K562 (cell line): ENCODE measurements around the gene TRIO. TPM values are rescaled to one million over a fixed set of nuclear protein-coding genes. Genes with fewer than 3 reads are reported as not detected.

Experiments
- ATAC-seq: fragments of 200-7000 bp; cut with Tn5 transposase; 3 replicates; pipeline ENCODE4 v1.9.1; 2020; ENCODE audit warnings: moderate library complexity
- BruUV-seq: library from RNA; stranded (reverse); fragments of 400-500 nt; replicated peaks from 2 replicates; lab custom pipeline; 2021; lab: Mats Ljungman, UMichigan
- CTCF ChIA-PET: fragments of 300-600 bp; formaldehyde crosslinking; extraction: SDS; loops from one replicate; lab custom pipeline; 2021; ENCODE audit warnings: low intra/inter-chr PET ratio; lab: Yijun Ruan, JAX
- POLR2A ChIA-PET: fragments of 300-600, 350-650 bp; sonication (Branson Sonifier 250); formaldehyde crosslinking; extraction: SDS; loops from one replicate; lab custom pipeline; 2021; ENCODE audit warnings: antibody characterized with exemption, inconsistent platforms; lab: Yijun Ruan, JAX
- DNase-seq, 4 experiments: peaks; one replicate each; pipeline versions ENCODE4 v3.0.0 to v3.0.0-alpha.2; 2011 to 2018; ENCODE audit warnings: low spot score in 3 of 4, mixed read lengths in 3 of 4; ENCODE audit errors: extremely low read depth in 1 of 4
- FAIRE-seq: peaks from 2 replicates; lab custom pipeline; 2011; peaks lifted over from hg19 to GRCh38; lab: Jason Lieb, UNC
- H2AFZ ChIP-seq: 2 replicates; pipeline ENCODE4 v1.6.0; 2011; ENCODE audit warnings: low read depth, low read length, control low read depth, inconsistent platforms
- H3K27ac ChIP-seq: fragments of 200-600 bp; 3 replicates; pipeline ENCODE4 v1.8.0; 2011; ENCODE audit warnings: low read depth, mild to moderate bottlenecking, control low read depth, inconsistent platforms, low read length, moderate library complexity, mixed read lengths; ENCODE audit errors: extremely low read depth
- H3K27me3 ChIP-seq, 2 experiments: fragments of 300-600 bp in 1 of 2; 2 replicates in 1 of 2; 3 replicates in 1 of 2; pipeline versions ENCODE4 v1.6.0 to v1.8.0; 2011; ENCODE audit warnings: inconsistent platforms in 2 of 2, low read length in 2 of 2, mild to moderate bottlenecking in 1 of 2, mixed read lengths in 1 of 2, moderate library complexity in 1 of 2; ENCODE audit not compliant: control insufficient read depth in 2 of 2, insufficient read depth in 2 of 2
- H3K36me3 ChIP-seq: fragments of 300-600 bp; 3 replicates; pipeline ENCODE4 v1.8.0; 2011; ENCODE audit warnings: mild to moderate bottlenecking, low read length, inconsistent platforms; ENCODE audit not compliant: control insufficient read depth, insufficient read depth
- H3K4me1 ChIP-seq, 2 experiments: fragments of 200-600 bp in 1 of 2; replicated peaks in 1 of 2; 2 replicates in 1 of 2; 3 replicates in 1 of 2; pipeline versions ENCODE4 v1.5.1 to v1.8.0; 2011; ENCODE audit warnings: inconsistent platforms in 2 of 2, low read length in 2 of 2, mild to moderate bottlenecking in 1 of 2, mixed read lengths in 1 of 2, moderate library complexity in 1 of 2; ENCODE audit not compliant: control insufficient read depth in 2 of 2, insufficient read depth in 2 of 2
- H3K4me2 ChIP-seq: 2 replicates; pipeline ENCODE4 v1.6.1; 2011; ENCODE audit warnings: low read length, control low read depth, inconsistent platforms, mixed read lengths; ENCODE audit not compliant: insufficient read depth
- H3K4me3 ChIP-seq: fragments of 200-600 bp; sonication (generic), shearing (Covaris generic); 2 replicates; pipeline ENCODE4 v1.5.1; 2016; ENCODE audit warnings: control low read depth, inconsistent platforms
- H3K79me2 ChIP-seq: fragments of 200-600 bp; 3 replicates; pipeline ENCODE4 v1.8.0; 2011; ENCODE audit warnings: low read length, inconsistent platforms; ENCODE audit not compliant: control insufficient read depth, insufficient read depth
- H3K9ac ChIP-seq, 2 experiments: 2 replicates each; pipeline versions ENCODE4 v1.6.0 to v1.6.1; 2011; ENCODE audit warnings: low read depth in 2 of 2, low read length in 2 of 2, control low read depth in 1 of 2, inconsistent platforms in 1 of 2, mild to moderate bottlenecking in 1 of 2, mixed read lengths in 1 of 2; ENCODE audit not compliant: insufficient read depth in 1 of 2
- H3K9me1 ChIP-seq: one replicate; pipeline ENCODE4 v1.6.0; 2011; ENCODE audit warnings: inconsistent platforms, mild to moderate bottlenecking, low read length, moderate library complexity; ENCODE audit not compliant: control insufficient read depth, insufficient read depth
- H3K9me3 ChIP-seq: replicated peaks from 2 replicates; pipeline ENCODE4 v1.5.1; 2011; ENCODE audit warnings: low read depth, low read length, inconsistent platforms; ENCODE audit not compliant: control insufficient read depth, insufficient read depth
- H4K20me1 ChIP-seq: replicated peaks from 2 replicates; pipeline ENCODE4 v1.6.1; 2011; ENCODE audit warnings: low read length, inconsistent platforms, mixed read lengths; ENCODE audit not compliant: control insufficient read depth, insufficient read depth
- CBFA2T2 ChIP-seq: fragments of 450-650 bp; conservative IDR thresholded peaks from 2 replicates; pipeline ENCODE4 v1.6.1; 2017; ENCODE audit warnings: mild to moderate bottlenecking
- CBX3 ChIP-seq, 2 experiments: IDR thresholded peaks; 1 replicate in 1 of 2; 2 replicates in 1 of 2; pipeline ENCODE4 v1.6.1; 2012; ENCODE audit warnings: inconsistent platforms in 2 of 2, low read length in 2 of 2, borderline replicate concordance in 1 of 2, control low read depth in 1 of 2
- CREB1 ChIP-seq, 2 experiments: sonication (generic) in 1 of 2; formaldehyde crosslinking in 1 of 2; IDR thresholded peaks; 2 replicates each; pipeline versions ENCODE4 v1.6.1 to v1.8.0; 2012 to 2022; ENCODE audit warnings: inconsistent platforms in 1 of 2, mild to moderate bottlenecking in 1 of 2, missing genetic modification reagents in 1 of 2, moderate library complexity in 1 of 2
- GTF2E2 ChIP-seq: fragments of 200-800 bp; sonication (Bioruptor generic); IDR thresholded peaks from 2 replicates; pipeline ENCODE4 v1.6.1; 2016; ENCODE audit warnings: missing genetic modification characterization, missing compliant biosample characterization
- NCOR1 ChIP-seq: fragments of 450-650 bp; IDR thresholded peaks from 2 replicates; pipeline ENCODE4 v1.6.1; 2016; ENCODE audit warnings: mild to moderate bottlenecking, moderate library complexity
- POLR2A ChIP-seq: fragments of 450-650 bp; conservative IDR thresholded peaks from 2 replicates; pipeline ENCODE4 v1.6.1; 2016
- RAD51 ChIP-seq: fragments of 450-650 bp; IDR thresholded peaks from 2 replicates; pipeline ENCODE4 v1.7.1; 2016; ENCODE audit warnings: low read depth, mild to moderate bottlenecking, borderline replicate concordance
- SETDB1 ChIP-seq: IDR thresholded peaks from one replicate; pipeline ENCODE4 v1.6.1; 2012; ENCODE audit warnings: low read length, control low read depth, inconsistent platforms
- TFE3 ChIP-seq: fragments of 450-650 bp; formaldehyde crosslinking; IDR thresholded peaks from 2 replicates; pipeline ENCODE4 v1.4.0; 2020; ENCODE audit warnings: mild to moderate bottlenecking, mixed read lengths
- TOE1 ChIP-seq, 2 experiments: fragments of 450-650 bp in 1 of 2; sonication (generic) in 1 of 2; formaldehyde crosslinking in 1 of 2; IDR thresholded peaks; 2 replicates each; pipeline versions ENCODE4 v1.7.1 to v1.8.0; 2016 to 2022; ENCODE audit warnings: borderline replicate concordance in 2 of 2, mild to moderate bottlenecking in 2 of 2, antibody characterized with exemption in 1 of 2, inconsistent platforms in 1 of 2, low read depth in 1 of 2, missing genetic modification reagents in 1 of 2, moderate library complexity in 1 of 2
- ZBTB1 ChIP-seq: sonication (generic); formaldehyde crosslinking; IDR thresholded peaks from 2 replicates; pipeline ENCODE4 v1.8.1; 2023; ENCODE audit warnings: missing genetic modification reagents, low read depth, mild to moderate bottlenecking, borderline replicate concordance
- ZNF133 ChIP-seq: fragments of 250-450 bp; sonication (Bioruptor Pico); IDR thresholded peaks from 2 replicates; pipeline ENCODE4 v1.4.0; 2020; ENCODE audit warnings: mild to moderate bottlenecking
- whole genome bisulfite sequencing: fragments of 100-300 bp; shearing (Covaris generic); methylation state at CpG from one replicate; pipeline ENCODE4 v1.1.6; 2016; ENCODE audit warnings: low coverage, mixed read lengths; ENCODE audit not compliant: insufficient coverage; ENCODE audit errors: missing lambda C conversion rate; 5-methylcytosine and 5-hydroxymethylcytosine counted together
- in situ Hi-C: fragments of 300-500 bp; cut with MboI; formaldehyde crosslinking; loops from 4 replicates; pipeline ENCODE4 v1.15.0; 2018; ENCODE audit warnings: inconsistent platforms, mixed read lengths
- intact Hi-C: fragments of 100-400 bp; cut with micrococcal nuclease; formaldehyde crosslinking; loops from 2 replicates; pipeline ENCODE4 v1.14.2; 2022
- polyA plus RNA-seq, 8 experiments: library from polyadenylated mRNA; depleted of rRNA in 4 of 8; stranded (reverse) in 5 of 8; unstranded in 3 of 8; fragments of >200 nt; fragmentation: Nextera tagmentation in 2 of 8; fragmentation: Illumina TruSeq in 1 of 8; extraction: Ambion mirVana in 2 of 8; extraction: Trizol in 1 of 8; gene quantifications; 2 replicates each; pipeline versions ENCODE4 v1.2.1 to v1.2.3, GENCODE V29; 2011 to 2014; ENCODE audit warnings: inconsistent platforms in 1 of 8, missing spikeins in 1 of 8
- total RNA-seq, 7 experiments: library from RNA; depleted of rRNA in 6 of 7; stranded (reverse); fragments of >200 nt in 6 of 7; fragmentation: Illumina TruSeq in 2 of 7; extraction: Trizol in 2 of 7; gene quantifications; 2 replicates each; pipeline versions ENCODE4 v1.2.1 to v1.2.3, GENCODE V29; 2011 to 2021; ENCODE audit warnings: low replicate concordance in 1 of 7
- TF ChIP-seq, protein P1 (sequence below): fragments of 250-450 bp; sonication (Bioruptor Pico); IDR thresholded peaks from 2 replicates; pipeline ENCODE4 v1.8.0; 2021; ENCODE audit warnings: mild to moderate bottlenecking, moderate library complexity
- TF ChIP-seq, protein P2 (sequence below): sonication (generic); formaldehyde crosslinking; IDR thresholded peaks from 2 replicates; pipeline ENCODE4 v1.9.0; 2022; ENCODE audit warnings: mild to moderate bottlenecking, missing genetic modification reagents
- TF ChIP-seq, protein P3 (sequence below): sonication (generic); formaldehyde crosslinking; IDR thresholded peaks from 2 replicates; pipeline ENCODE4 v1.5.0; 2020; ENCODE audit warnings: missing genetic modification reagents

Gene TRIO
- total and polyA plus RNA-seq, 9 of the 15 experiments (the other 6 are each of a cell fraction or from before 2014, with no cell fraction given), result 0.24 to 5.0 (median 1.1) TPM

DNA sequence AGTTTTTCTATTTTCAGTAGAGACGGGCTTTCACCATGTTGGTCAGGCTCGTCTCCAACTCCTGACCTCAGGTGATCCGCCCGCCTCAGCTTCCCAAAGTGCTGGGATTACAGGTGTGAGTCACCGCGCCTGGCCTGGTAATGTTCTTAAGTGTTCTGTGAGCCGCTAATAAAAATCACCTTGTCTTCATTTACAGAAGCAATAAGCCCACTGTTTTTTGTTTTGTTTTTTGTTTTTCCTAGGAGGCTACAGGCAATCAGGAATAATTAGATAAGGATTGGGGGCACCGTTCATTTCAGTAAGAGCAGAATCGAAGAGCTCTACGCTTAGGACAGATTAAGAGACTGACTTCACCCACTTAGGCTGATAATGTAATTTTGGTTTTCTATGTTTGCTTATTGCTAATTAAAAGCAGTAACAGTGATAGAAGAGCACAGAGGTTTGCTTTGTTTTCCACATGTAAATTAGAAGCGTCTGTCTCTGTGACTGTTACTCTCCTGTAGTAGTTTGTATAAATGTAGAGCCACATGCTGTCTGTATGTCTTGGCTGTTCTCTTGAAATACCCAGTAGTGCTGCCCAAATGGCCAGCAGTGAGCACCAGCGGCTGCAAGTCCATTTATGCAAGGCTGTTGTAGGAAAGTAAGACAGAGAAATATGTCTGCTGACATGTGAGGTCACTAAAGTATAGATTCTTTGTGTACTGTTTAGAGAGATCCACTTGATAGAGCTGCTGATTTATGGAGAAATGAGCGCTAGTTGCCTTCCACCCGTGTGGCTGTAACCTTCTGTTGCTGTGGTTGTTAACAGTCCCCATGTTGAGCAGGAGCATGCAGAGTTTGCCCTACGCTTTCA is 30.5 kb downstream of the TRIO start (continued):
- TF ChIP-seq CBX3 (IDR thresholded peaks at IDR 0.05; ENCODE audit: borderline replicate concordance in 1 of 2, low read length in 2 of 2), result no peak
- no peak for TF ChIP-seq ZNF133 (CRISPR knock-in tag)
- TF ChIP-seq, protein P1, sequence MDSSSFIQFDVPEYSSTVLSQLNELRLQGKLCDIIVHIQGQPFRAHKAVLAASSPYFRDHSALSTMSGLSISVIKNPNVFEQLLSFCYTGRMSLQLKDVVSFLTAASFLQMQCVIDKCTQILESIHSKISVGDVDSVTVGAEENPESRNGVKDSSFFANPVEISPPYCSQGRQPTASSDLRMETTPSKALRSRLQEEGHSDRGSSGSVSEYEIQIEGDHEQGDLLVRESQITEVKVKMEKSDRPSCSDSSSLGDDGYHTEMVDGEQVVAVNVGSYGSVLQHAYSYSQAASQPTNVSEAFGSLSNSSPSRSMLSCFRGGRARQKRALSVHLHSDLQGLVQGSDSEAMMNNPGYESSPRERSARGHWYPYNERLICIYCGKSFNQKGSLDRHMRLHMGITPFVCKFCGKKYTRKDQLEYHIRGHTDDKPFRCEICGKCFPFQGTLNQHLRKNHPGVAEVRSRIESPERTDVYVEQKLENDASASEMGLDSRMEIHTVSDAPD, result no peak
- no peak for TF ChIP-seq GTF2E2 (tag)
- no peak for TF ChIP-seq ZBTB1 (CRISPR knock-in tag)
- no peak for TF ChIP-seq SETDB1
- TF ChIP-seq, all 486 proteins: peak for 0

- Histone ChIP-seq H3K27me3 (peaks cover 18 to 31% of the 10 kb centered on the region in 2 experiments; a peak in 4 of 5 replicates), H3K36me3 (no peaks in the 10 kb centered on the region), H3K9me3 (no peaks in the 10 kb centered on the region), H3K4me2 (no peak overlapping the region), H3K27ac (no peak overlapping the region), H3K79me2 (no peaks in the 10 kb centered on the region), H4K20me1 (no peaks in the 10 kb centered on the region), H3K9ac (no peak overlapping the region), H3K4me1 (peaks cover 0 to 4% of the 10 kb centered on the region in 2 experiments; a peak in 1 of 5 replicates), H3K9me1 (no peaks in the 10 kb centered on the region), H3K4me3 (no peak overlapping the region), H2AFZ (no peak overlapping the region)
- intact Hi-C loops, result no loop called here
- under 1% methylated on average over 8 of the region's 8 CpGs for WGBS
- ChIA-PET CTCF (no interaction called here), POLR2A (no interaction called here)
- FAIRE-seq, result no peak
- DNase-seq, result no peak
- BruUV-seq, result no TSS peak
- ATAC-seq, result no peak
- TF ChIP-seq, protein P2, sequence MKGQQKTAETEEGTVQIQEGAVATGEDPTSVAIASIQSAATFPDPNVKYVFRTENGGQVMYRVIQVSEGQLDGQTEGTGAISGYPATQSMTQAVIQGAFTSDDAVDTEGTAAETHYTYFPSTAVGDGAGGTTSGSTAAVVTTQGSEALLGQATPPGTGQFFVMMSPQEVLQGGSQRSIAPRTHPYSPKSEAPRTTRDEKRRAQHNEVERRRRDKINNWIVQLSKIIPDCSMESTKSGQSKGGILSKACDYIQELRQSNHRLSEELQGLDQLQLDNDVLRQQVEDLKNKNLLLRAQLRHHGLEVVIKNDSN, result peak; percentile 49
- TF ChIP-seq CREB1 (IDR thresholded peaks at IDR 0.05) (no peak), CREB1 (CRISPR knock-in tag; IDR thresholded peaks at IDR 0.05) (no peak), NCOR1 (no peak), RAD51 (peak; percentile 80; the same call in 1 of the 2 replicates), POLR2A (no peak), TOE1 (IDR thresholded peaks at IDR 0.05; ENCODE audit: borderline replicate concordance) (peak; percentile 51; the same call in 1 of the 2 replicates), TOE1 (CRISPR knock-in tag; IDR thresholded peaks at IDR 0.05; ENCODE audit: borderline replicate concordance, low read depth) (no peak), CBFA2T2 (peak; percentile 37), TFE3 (CRISPR knock-in tag) (peak; percentile 97)
- TF ChIP-seq, protein P3, sequence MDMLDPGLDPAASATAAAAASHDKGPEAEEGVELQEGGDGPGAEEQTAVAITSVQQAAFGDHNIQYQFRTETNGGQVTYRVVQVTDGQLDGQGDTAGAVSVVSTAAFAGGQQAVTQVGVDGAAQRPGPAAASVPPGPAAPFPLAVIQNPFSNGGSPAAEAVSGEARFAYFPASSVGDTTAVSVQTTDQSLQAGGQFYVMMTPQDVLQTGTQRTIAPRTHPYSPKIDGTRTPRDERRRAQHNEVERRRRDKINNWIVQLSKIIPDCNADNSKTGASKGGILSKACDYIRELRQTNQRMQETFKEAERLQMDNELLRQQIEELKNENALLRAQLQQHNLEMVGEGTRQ (CRISPR knock-in tag), result peak; percentile 78
- in situ Hi-C loops, result no loop called here
These were observed 31.1 kb downstream of the TRIO start for GRCh38 chr5:14174230-14174636.
